GM18511 (cell line): ENCODE results near the gene COL27A1.

Source experiments
- ATAC-seq: cut with Tn5 transposase; IDR thresholded peaks from one replicate; pipeline ENCODE4 v1.9.1; 2021; ENCODE audit warnings: mild to moderate bottlenecking, moderate library complexity; ENCODE audit not compliant: unreplicated experiment

Gene COL27A1

GRCh38 chr9:114221706-114222465 lies 66.5 kb downstream of the COL27A1 start:
- ATAC-seq: no peak

- no peak for ATAC-seq
Observed at GRCh38 chr9:114223564-114224246, 68.4 kb downstream of the COL27A1 start.

GRCh38 chr9:114224247-114224610 lies 68.9 kb downstream of the COL27A1 start:
- ATAC-seq: no peak

- ATAC-seq: no peak
Observed at GRCh38 chr9:114225561-114226212, 70.3 kb downstream of the COL27A1 start.

- no peak for ATAC-seq
Observed at GRCh38 chr9:114226246-114227055, 71.1 kb downstream of the COL27A1 start.

- ATAC-seq: no peak
Observed at GRCh38 chr9:114227288-114228015, 72.1 kb downstream of the COL27A1 start.

- ATAC-seq: no peak
Observed at GRCh38 chr9:114228016-114228808, 72.9 kb downstream of the COL27A1 start.

- ATAC-seq: no peak
Observed at GRCh38 chr9:114229295-114229694, 74.0 kb downstream of the COL27A1 start.

GRCh38 chr9:114230068-114230467 lies 74.7 kb downstream of the COL27A1 start:
- ATAC-seq: no peak

- no peak for ATAC-seq
Observed at GRCh38 chr9:114231273-114231672, 75.9 kb downstream of the COL27A1 start.

GRCh38 chr9:114231719-114232449 lies 76.5 kb downstream of the COL27A1 start:
- no peak for ATAC-seq

- no peak for ATAC-seq
Observed at GRCh38 chr9:114233491-114234185, 78.3 kb downstream of the COL27A1 start.

GRCh38 chr9:114235033-114235661 lies 79.8 kb downstream of the COL27A1 start:
- ATAC-seq: no peak

- no peak for ATAC-seq
Observed at GRCh38 chr9:114236391-114237138, 81.2 kb downstream of the COL27A1 start.

GRCh38 chr9:114237247-114237646 lies 81.9 kb downstream of the COL27A1 start:
- ATAC-seq: no peak

- ATAC-seq: no peak
Observed at GRCh38 chr9:114237781-114238180, 82.4 kb downstream of the COL27A1 start.

GRCh38 chr9:114238472-114238871 lies 83.1 kb downstream of the COL27A1 start:
- ATAC-seq: no peak
